ENCODE data around the gene CHD6. TPM values are rescaled to one million over a fixed set of nuclear protein-coding genes. Genes with fewer than 3 reads are reported as not detected.

The CHD6 gene
- total and polyA plus RNA-seq, 12 donors = 9.2 to 56.8 (median 41.7) TPM

DNA sequence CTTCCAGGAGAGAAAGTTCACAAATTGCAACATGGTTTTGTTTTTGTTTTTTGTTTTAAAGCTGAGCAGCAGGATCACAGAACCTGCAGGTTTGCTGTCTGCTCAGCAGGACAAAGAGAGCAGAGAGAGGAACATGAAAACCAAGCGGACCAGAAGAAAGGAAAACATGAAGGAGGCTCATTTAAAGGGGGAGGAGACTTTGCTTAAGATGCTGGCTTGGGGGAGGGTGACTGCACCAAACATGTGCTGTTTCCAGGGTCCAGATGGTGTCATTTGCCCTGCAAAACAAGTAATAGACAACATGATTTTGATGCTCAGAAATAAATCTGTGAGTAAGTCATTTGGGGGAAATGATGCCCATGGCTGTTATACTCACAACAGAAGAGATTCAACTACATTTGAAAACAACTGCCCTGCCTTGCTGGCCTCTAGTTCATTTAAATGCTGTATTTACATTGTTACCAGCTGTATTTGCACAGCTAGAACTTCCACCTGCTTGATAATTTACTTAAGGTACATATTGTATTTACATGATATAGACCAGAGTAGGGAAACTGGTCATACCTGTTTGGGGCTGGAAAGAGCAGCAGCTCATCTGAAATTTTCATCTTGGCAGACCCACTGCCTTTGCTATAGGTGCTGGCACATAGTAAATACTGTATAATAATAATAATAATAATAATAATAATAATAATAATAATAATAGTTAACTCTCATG, 32.2 kb upstream of the CHD6 start:
- H3K4me3 ChIP-seq = no peak overlapping the region
- no peak for DNase-seq
- H3K27me3 ChIP-seq = no peaks in the 10 kb centered on the region
- no peaks in the 10 kb centered on the region for H3K9me3 ChIP-seq (replicated peaks in 1 of 3)
- no peak overlapping the region for H3K27ac ChIP-seq
- 52 to 80% (median 60%) methylated on average over 1 of the region's 1 CpG for WGBS, 4 donors
- intact Hi-C loops (cut with DNase I) = no loop called here
- no peaks in the 10 kb centered on the region for H3K36me3 ChIP-seq (replicated peaks in 1 of 2)
- TF ChIP-seq, protein P1, sequence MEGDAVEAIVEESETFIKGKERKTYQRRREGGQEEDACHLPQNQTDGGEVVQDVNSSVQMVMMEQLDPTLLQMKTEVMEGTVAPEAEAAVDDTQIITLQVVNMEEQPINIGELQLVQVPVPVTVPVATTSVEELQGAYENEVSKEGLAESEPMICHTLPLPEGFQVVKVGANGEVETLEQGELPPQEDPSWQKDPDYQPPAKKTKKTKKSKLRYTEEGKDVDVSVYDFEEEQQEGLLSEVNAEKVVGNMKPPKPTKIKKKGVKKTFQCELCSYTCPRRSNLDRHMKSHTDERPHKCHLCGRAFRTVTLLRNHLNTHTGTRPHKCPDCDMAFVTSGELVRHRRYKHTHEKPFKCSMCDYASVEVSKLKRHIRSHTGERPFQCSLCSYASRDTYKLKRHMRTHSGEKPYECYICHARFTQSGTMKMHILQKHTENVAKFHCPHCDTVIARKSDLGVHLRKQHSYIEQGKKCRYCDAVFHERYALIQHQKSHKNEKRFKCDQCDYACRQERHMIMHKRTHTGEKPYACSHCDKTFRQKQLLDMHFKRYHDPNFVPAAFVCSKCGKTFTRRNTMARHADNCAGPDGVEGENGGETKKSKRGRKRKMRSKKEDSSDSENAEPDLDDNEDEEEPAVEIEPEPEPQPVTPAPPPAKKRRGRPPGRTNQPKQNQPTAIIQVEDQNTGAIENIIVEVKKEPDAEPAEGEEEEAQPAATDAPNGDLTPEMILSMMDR (IDR thresholded peaks at IDR 0.05) = no peak
- no peak for TF ChIP-seq POLR2A (IDR thresholded peaks at IDR 0.05)
- no peaks in the 10 kb centered on the region for H3K4me1 ChIP-seq (replicated peaks in 1 of 2)

DNA sequence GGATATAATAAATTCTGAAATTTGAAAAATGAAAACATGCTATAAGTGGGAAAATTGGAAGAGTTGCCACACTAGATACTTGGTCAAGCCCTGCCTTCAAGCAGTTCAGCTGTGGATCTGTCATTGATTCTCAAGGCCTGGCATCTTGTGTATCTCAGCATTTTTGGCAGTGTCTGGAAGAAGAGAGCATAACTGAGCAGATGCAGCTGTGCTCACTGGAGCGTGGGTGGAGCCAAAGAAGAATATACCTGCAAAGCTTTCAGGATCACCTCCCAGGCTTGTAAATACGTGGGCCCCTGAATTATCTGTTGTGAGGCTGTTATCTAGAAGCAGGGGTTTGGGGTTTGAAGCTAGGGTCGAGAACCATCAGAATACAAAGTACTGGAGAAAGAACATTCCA, 31.3 kb upstream of the CHD6 start:
- no peaks in the 10 kb centered on the region for H3K36me3 ChIP-seq (replicated peaks in 1 of 2)
- H3K4me1 ChIP-seq (replicated peaks in 1 of 2) = no peaks in the 10 kb centered on the region
- no peak overlapping the region for H3K27ac ChIP-seq
- H3K9me3 ChIP-seq (replicated peaks in 1 of 3) = no peaks in the 10 kb centered on the region
- no peak for TF ChIP-seq POLR2A (IDR thresholded peaks at IDR 0.05)
- TF ChIP-seq, protein P1 (IDR thresholded peaks at IDR 0.05) = no peak
- intact Hi-C loops (cut with DNase I) = no loop called here
- no peak for DNase-seq
- no peak overlapping the region for H3K4me3 ChIP-seq
- WGBS, 4 donors = 77 to 82% (median 80%) methylated on average over 3 of the region's 3 CpGs
- H3K27me3 ChIP-seq = no peaks in the 10 kb centered on the region

DNA sequence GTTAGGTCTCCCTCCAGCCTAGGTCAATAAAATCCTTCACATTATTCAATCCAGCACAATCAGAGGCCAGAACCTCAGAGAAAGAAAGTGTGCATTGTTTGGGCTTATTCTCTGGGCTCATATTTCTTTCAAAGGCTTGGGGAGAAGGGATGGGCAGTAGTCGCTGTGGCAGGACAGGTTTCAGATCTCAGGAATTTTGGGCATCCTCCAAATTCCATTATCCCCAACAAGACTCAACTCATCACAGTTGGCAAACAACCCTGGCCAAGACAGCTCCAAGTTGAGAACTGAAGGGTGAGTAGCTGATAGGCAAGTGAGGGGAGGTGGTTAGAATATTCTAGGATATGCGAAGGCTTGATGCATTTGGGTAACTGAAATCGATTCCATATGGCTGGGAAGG, 27.2 kb upstream of the CHD6 start:
- Histone ChIP-seq H3K4me3 (no peak overlapping the region), H3K4me1 (replicated peaks in 1 of 2) (peaks cover 0 to 6% of the 10 kb centered on the region in 2 donors), H3K27me3 (no peaks in the 10 kb centered on the region), H3K27ac (no peak overlapping the region), H3K36me3 (replicated peaks in 1 of 2) (no peaks in the 10 kb centered on the region), H3K9me3 (replicated peaks in 1 of 3) (no peaks in the 10 kb centered on the region)
- 79 to 85% (median 83%) methylated on average over 3 of the region's 3 CpGs for WGBS, 4 donors
- TF ChIP-seq POLR2A (IDR thresholded peaks at IDR 0.05) = no peak
- TF ChIP-seq, protein P1 (IDR thresholded peaks at IDR 0.05) = no peak
- intact Hi-C loops (cut with DNase I) = no loop called here
- DNase-seq = no peak

DNA sequence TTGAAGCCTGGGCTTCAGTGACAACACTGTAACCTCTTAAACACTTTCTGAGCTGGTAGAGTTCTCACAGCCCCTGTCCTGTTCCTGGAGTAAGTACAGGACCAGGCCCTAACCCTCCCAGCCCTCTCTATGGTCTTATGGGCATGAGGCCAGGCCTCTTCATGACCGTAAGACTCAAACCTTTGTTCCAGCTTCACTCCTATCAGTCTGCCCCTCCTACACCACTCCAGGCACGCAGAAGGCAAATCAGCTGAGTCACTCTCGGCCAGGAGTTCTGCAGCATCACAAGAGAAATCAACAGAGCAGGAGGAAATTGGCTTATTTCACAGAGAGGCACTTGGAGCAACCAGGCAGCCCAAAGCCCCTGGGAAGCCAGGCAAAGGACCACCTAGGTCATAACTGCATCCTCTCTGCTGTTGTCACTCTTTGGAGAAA, 25.3 kb upstream of the CHD6 start:
- H3K4me3 ChIP-seq = no peak overlapping the region
- peaks cover 0 to 6% of the 10 kb centered on the region in 2 donors for H3K4me1 ChIP-seq (replicated peaks in 1 of 2)
- H3K27ac ChIP-seq = no peak overlapping the region
- no peaks in the 10 kb centered on the region for H3K9me3 ChIP-seq (replicated peaks in 1 of 3)
- WGBS, 4 donors = 13 to 30% (median 18%) methylated on average over 3 of the region's 3 CpGs
- TF ChIP-seq, protein P1 (IDR thresholded peaks at IDR 0.05) = no peak
- TF ChIP-seq POLR2A (IDR thresholded peaks at IDR 0.05) = no peak
- no peaks in the 10 kb centered on the region for H3K27me3 ChIP-seq
- no peaks in the 10 kb centered on the region for H3K36me3 ChIP-seq (replicated peaks in 1 of 2)
- intact Hi-C loops (cut with DNase I) = no loop called here
- DNase-seq = peak in 6 of 7 donors; percentile 49 to 72 (median 58)

All from adrenal gland (tissue), 12 donors.